Liver (tissue), 9 donors: ENCODE measurements around the gene GLDN. TPM values are rescaled to one million over a fixed set of nuclear protein-coding genes. Genes with fewer than 3 reads are reported as not detected.

Source experiments
- DNase-seq: peaks from one replicate; pipeline ENCODE4 v3.0.0-alpha.2; 2017; ENCODE audit warnings: low spot score
- H3K27ac ChIP-seq, 2 donors: one replicate each; pipeline ENCODE4 v1.7.0; 2013; ENCODE audit warnings: inconsistent platforms in 2 of 2, low read length in 2 of 2, control low read depth in 1 of 2, low read depth in 1 of 2, mild to moderate bottlenecking in 1 of 2
- H3K27me3 ChIP-seq, 4 donors: one replicate each; pipeline versions ENCODE4 v1.6.1 to v1.7.0; 2013; ENCODE audit warnings: low read length in 3 of 4, inconsistent platforms in 1 of 4, mild to moderate bottlenecking in 1 of 4, moderate library complexity in 1 of 4; ENCODE audit not compliant: control insufficient read depth in 4 of 4, insufficient read depth in 4 of 4
- H3K36me3 ChIP-seq, 4 donors: one replicate each; pipeline versions ENCODE4 v1.6.1 to v1.7.0; 2013; ENCODE audit warnings: low read length in 3 of 4, mild to moderate bottlenecking in 3 of 4, low read depth in 1 of 4, moderate library complexity in 1 of 4; ENCODE audit not compliant: control insufficient read depth in 4 of 4, insufficient read depth in 3 of 4
- H3K4me1 ChIP-seq, 4 donors: one replicate each; pipeline versions ENCODE4 v1.6.1 to v1.7.0; 2013; ENCODE audit warnings: low read length in 3 of 4, mild to moderate bottlenecking in 3 of 4, moderate library complexity in 1 of 4; ENCODE audit not compliant: control insufficient read depth in 4 of 4, insufficient read depth in 4 of 4
- H3K4me3 ChIP-seq, 3 donors: one replicate each; pipeline versions ENCODE4 v1.6.1 to v1.7.0; 2013; ENCODE audit warnings: low read length in 3 of 3, control low read depth in 1 of 3, low read depth in 1 of 3, mild to moderate bottlenecking in 1 of 3
- H3K9ac ChIP-seq, 2 donors: one replicate each; pipeline ENCODE4 v1.7.0; 2013; ENCODE audit warnings: low read length in 2 of 2, mild to moderate bottlenecking in 2 of 2, moderate library complexity in 2 of 2, control low read depth in 1 of 2, low read depth in 1 of 2
- H3K9me3 ChIP-seq, 4 donors: one replicate each; pipeline versions ENCODE4 v1.6.1 to v1.7.0; 2013; ENCODE audit warnings: low read length in 3 of 4; ENCODE audit not compliant: control insufficient read depth in 4 of 4
- EGR1 ChIP-seq, 2 donors: IDR thresholded peaks; 2 replicates each; pipeline ENCODE4 v1.6.1; 2016 to 2018; ENCODE audit warnings: antibody characterized with exemption in 2 of 2, low read depth in 2 of 2
- FOXA2 ChIP-seq: IDR thresholded peaks from 2 replicates; pipeline ENCODE4 v1.6.1; 2016; ENCODE audit warnings: antibody characterized with exemption
- JUND ChIP-seq, 2 donors: IDR thresholded peaks; 2 replicates each; pipeline ENCODE4 v1.6.1; 2016; ENCODE audit warnings: antibody characterized with exemption in 2 of 2
- NR2F2 ChIP-seq: IDR thresholded peaks from 2 replicates; pipeline ENCODE4 v1.6.1; 2016; ENCODE audit warnings: antibody characterized with exemption
- RAD21 ChIP-seq, 2 donors: IDR thresholded peaks; 2 replicates each; pipeline ENCODE4 v1.6.1; 2016; ENCODE audit warnings: antibody characterized with exemption in 2 of 2, mild to moderate bottlenecking in 2 of 2
- RXRA ChIP-seq, 2 donors: IDR thresholded peaks; 2 replicates each; pipeline ENCODE4 v1.6.1; 2017 to 2018; ENCODE audit warnings: antibody characterized with exemption in 2 of 2, mild to moderate bottlenecking in 1 of 2
- SP1 ChIP-seq: IDR thresholded peaks from 2 replicates; pipeline ENCODE4 v1.6.1; 2018; ENCODE audit warnings: antibody characterized with exemption, mild to moderate bottlenecking
- YY1 ChIP-seq: IDR thresholded peaks from 2 replicates; pipeline ENCODE4 v1.6.1; 2016; ENCODE audit warnings: antibody characterized with exemption, mild to moderate bottlenecking
- WGBS: extraction: QIAGEN DNeasy Blood & Tissue Kit; methylation state at CpG from one replicate; pipeline ENCODE4 v1.1.7; 2013; 5-methylcytosine and 5-hydroxymethylcytosine counted together
- polyA plus RNA-seq, 2 donors: library from polyadenylated mRNA; stranded (reverse) in 1 of 2; unstranded in 1 of 2; fragments of 200-250 nt in 1 of 2; fragments of >200 nt in 1 of 2; fragmentation: Nextera tagmentation in 1 of 2; extraction: Ambion mirVana in 1 of 2; gene quantifications; one replicate each; pipeline versions ENCODE4 v1.2.1 to v1.2.3, GENCODE V29; 2013 to 2015
- total RNA-seq, 2 donors: library from RNA; depleted of rRNA; stranded (reverse); fragments of >200 nt; gene quantifications; one replicate each; pipeline ENCODE4 v1.2.3, GENCODE V29; 2014
- TF ChIP-seq, protein P1 (sequence below): fragments of 150-350 bp; IDR thresholded peaks from 2 replicates; pipeline ENCODE4 v1.5.1; 2017; ENCODE audit warnings: improper control_type of control experiment, low read depth, low read length; ENCODE audit not compliant: missing input control
- donor health status: healthy.
- donor health status: healthy.
- donor health status: healthy.
- donor health status: healthy.
- donor health status: healthy.

The GLDN gene
- total and polyA plus RNA-seq, 4 donors: 0.15 to 1.4 (median 0.33) TPM

DNA sequence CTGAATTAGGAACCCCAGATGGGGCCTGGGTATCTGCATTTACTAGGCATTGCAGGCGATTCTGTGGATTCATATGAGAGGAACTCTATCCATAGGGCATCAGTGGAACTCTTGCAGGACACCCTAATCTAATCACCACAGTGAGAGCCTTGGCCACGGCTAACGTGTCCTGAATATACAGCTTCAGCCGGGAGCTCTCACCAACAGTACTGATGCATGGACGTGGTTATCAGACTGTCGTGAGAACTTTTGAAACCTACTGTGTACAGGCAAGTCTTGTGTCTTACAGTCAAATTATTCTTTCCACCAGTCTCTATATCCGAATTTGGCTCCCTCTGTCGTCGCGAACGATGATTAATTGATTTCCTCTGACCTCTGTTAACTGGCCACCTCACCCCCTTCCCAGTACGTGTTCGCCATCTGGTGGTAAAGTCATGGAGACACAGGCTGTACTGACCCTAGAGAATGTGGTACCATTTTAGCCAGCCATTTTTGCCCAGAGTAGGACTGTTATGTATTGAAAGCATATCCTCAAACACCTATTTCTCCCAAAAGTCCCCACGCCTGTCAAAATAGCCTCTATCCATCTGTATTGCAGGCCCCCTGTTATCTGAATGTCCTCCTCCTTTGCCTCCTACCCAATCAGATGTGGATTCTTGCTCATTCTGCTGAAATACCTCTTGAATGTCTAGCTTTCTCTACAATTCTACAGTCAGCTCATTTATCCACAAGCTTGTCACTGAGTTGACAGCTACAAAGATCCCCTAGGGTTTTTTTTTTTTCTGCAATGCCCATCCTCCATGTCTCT is 39.7 kb downstream of the GLDN start:
- no peaks in the 10 kb centered on the region for H3K27me3 ChIP-seq
- DNase-seq: peak; percentile 41
- H3K36me3 ChIP-seq: no peaks in the 10 kb centered on the region
- 22% methylated on average over 14 of the region's 14 CpGs for WGBS
- H3K9me3 ChIP-seq: no peaks in the 10 kb centered on the region
- H3K9ac ChIP-seq: no peak overlapping the region
- TF ChIP-seq NR2F2 (peak; percentile 88), YY1 (peak; percentile 32), SP1 (no peak), RXRA (IDR thresholded peaks at IDR 0.05) (peak; percentile 31 to 46), RAD21 (IDR thresholded peaks at IDR 0.05) (peak; percentile 98 to 99)
- TF ChIP-seq, protein P1, sequence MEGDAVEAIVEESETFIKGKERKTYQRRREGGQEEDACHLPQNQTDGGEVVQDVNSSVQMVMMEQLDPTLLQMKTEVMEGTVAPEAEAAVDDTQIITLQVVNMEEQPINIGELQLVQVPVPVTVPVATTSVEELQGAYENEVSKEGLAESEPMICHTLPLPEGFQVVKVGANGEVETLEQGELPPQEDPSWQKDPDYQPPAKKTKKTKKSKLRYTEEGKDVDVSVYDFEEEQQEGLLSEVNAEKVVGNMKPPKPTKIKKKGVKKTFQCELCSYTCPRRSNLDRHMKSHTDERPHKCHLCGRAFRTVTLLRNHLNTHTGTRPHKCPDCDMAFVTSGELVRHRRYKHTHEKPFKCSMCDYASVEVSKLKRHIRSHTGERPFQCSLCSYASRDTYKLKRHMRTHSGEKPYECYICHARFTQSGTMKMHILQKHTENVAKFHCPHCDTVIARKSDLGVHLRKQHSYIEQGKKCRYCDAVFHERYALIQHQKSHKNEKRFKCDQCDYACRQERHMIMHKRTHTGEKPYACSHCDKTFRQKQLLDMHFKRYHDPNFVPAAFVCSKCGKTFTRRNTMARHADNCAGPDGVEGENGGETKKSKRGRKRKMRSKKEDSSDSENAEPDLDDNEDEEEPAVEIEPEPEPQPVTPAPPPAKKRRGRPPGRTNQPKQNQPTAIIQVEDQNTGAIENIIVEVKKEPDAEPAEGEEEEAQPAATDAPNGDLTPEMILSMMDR: peak; percentile 91
- H3K4me3 ChIP-seq: no peak overlapping the region
- no peak overlapping the region for H3K27ac ChIP-seq
- peaks cover 0 to 6% (median 0%) of the 10 kb centered on the region in 4 donors for H3K4me1 ChIP-seq

GRCh38 chr15:51382787-51383186 is 41.3 kb downstream of the GLDN start:
- H3K27me3 ChIP-seq: no peaks in the 10 kb centered on the region
- peak; percentile 57 to 72 for TF ChIP-seq RAD21 (IDR thresholded peaks at IDR 0.05)
- TF ChIP-seq YY1: no peak
- TF ChIP-seq, protein P1: peak; percentile 50
- no peak for TF ChIP-seq JUND (IDR thresholded peaks at IDR 0.05)
- no peak overlapping the region for H3K4me3 ChIP-seq
- 18% methylated on average over 4 of the region's 4 CpGs for WGBS
- no peak overlapping the region for H3K9ac ChIP-seq
- H3K27ac ChIP-seq: no peak overlapping the region
- peaks cover 0 to 6% (median 0%) of the 10 kb centered on the region in 4 donors for H3K4me1 ChIP-seq
- H3K9me3 ChIP-seq: no peaks in the 10 kb centered on the region
- H3K36me3 ChIP-seq: no peaks in the 10 kb centered on the region
- DNase-seq: no peak

- Histone ChIP-seq H3K9ac (no peak overlapping the region), H3K4me1 (peaks cover 0 to 7% (median 0%) of the 10 kb centered on the region in 4 donors), H3K36me3 (no peaks in the 10 kb centered on the region), H3K27ac (no peak overlapping the region), H3K27me3 (no peaks in the 10 kb centered on the region), H3K9me3 (no peaks in the 10 kb centered on the region), H3K4me3 (no peak overlapping the region)
- 86% methylated on average over 8 of the region's 8 CpGs for WGBS
- TF ChIP-seq FOXA2 (no peak), RAD21 (IDR thresholded peaks at IDR 0.05) (no peak), EGR1 (IDR thresholded peaks at IDR 0.05; ENCODE audit: low read depth in 2 of 2) (no peak)
- TF ChIP-seq, protein P1: no peak
- no peak for DNase-seq
Measured at GRCh38 chr15:51386029-51386428, 44.6 kb downstream of the GLDN start.
